Lower lobe of right lung (tissue), 2 donors: ENCODE results near the gene INHA. TPM values are rescaled to one million over a fixed set of nuclear protein-coding genes. Genes with fewer than 3 reads are reported as not detected.

Experiments
- ATAC-seq, 2 donors: fragments of 200-7000 bp; cut with Tn5 transposase; one replicate each; pipeline ENCODE4 v1.9.1; 2020 to 2022; ENCODE audit warnings: mild to moderate bottlenecking in 2 of 2, moderate library complexity in 2 of 2
- DNase-seq: peaks from one replicate; pipeline ENCODE4 v3.0.0-alpha.2; 2020
- H3K27ac ChIP-seq: fragments of 200-600 bp; one replicate; pipeline ENCODE4 v1.8.0; 2022
- H3K27me3 ChIP-seq: fragments of 200-600 bp; one replicate; pipeline ENCODE4 v1.8.0; 2022; ENCODE audit warnings: low read depth
- H3K36me3 ChIP-seq: fragments of 200-600 bp; one replicate; pipeline ENCODE4 v1.8.0; 2022; ENCODE audit warnings: mild to moderate bottlenecking
- H3K4me1 ChIP-seq: fragments of 200-600 bp; one replicate; pipeline ENCODE4 v1.8.0; 2022
- H3K4me3 ChIP-seq: fragments of 200-600 bp; one replicate; pipeline ENCODE4 v1.8.0; 2022; ENCODE audit warnings: mild to moderate bottlenecking
- H3K9me3 ChIP-seq: fragments of 200-600 bp; one replicate; pipeline ENCODE4 v1.8.0; 2022
- CTCF ChIP-seq: fragments of 200-600 bp; IDR thresholded peaks from one replicate; pipeline ENCODE4 v1.8.0; 2022; ENCODE audit warnings: antibody characterized with exemption, mild to moderate bottlenecking
- intact Hi-C: fragments of 100-400 bp; cut with DNase I; formaldehyde crosslinking; loops from one replicate; pipeline ENCODE4 v1.11.0; 2022
- total RNA-seq: library from RNA; stranded (reverse); fragmentation: NEBNext Ultra II Directional; extraction: Animal tissue kit (Norgen Biotek cat#: 25700); gene quantifications from one replicate; pipeline ENCODE4 v1.2.1, GENCODE V29; 2021
- donor health status: DM: no; HTN: yes; CAD: no; lungs with severe emphysema.

The INHA gene
- total RNA-seq, 1 donor from 2014 or later, result not detected

- Histone ChIP-seq H3K4me3 (no peak overlapping the region), H3K27ac (no peak overlapping the region), H3K9me3 (no peaks in the 10 kb centered on the region), H3K36me3 (peaks cover 41% of the 10 kb centered on the region), H3K27me3 (no peaks in the 10 kb centered on the region), H3K4me1 (no peaks in the 10 kb centered on the region)
- ATAC-seq (no peak), DNase-seq (no peak)
- TF ChIP-seq CTCF, result no peak
- intact Hi-C loops, result no loop called here
Measured at GRCh38 chr2:219616550-219616949, 44.4 kb downstream of the INHA start.

GRCh38 chr2:219618733-219619122 lies 46.6 kb downstream of the INHA start:
- no peaks in the 10 kb centered on the region for H3K4me1 ChIP-seq
- no peak overlapping the region for H3K4me3 ChIP-seq
- no peak for TF ChIP-seq CTCF
- intact Hi-C loops, result no loop called here
- no peak overlapping the region for H3K27ac ChIP-seq
- ATAC-seq, result no peak
- H3K27me3 ChIP-seq, result no peaks in the 10 kb centered on the region
- DNase-seq, result no peak
- H3K36me3 ChIP-seq, result peaks cover 30% of the 10 kb centered on the region
- H3K9me3 ChIP-seq, result no peaks in the 10 kb centered on the region

GRCh38 chr2:219619235-219619634 lies 47.1 kb downstream of the INHA start:
- no peaks in the 10 kb centered on the region for H3K4me1 ChIP-seq
- no peak overlapping the region for H3K27ac ChIP-seq
- H3K27me3 ChIP-seq, result no peaks in the 10 kb centered on the region
- H3K9me3 ChIP-seq, result no peaks in the 10 kb centered on the region
- peaks cover 25% of the 10 kb centered on the region for H3K36me3 ChIP-seq
- TF ChIP-seq CTCF, result no peak
- DNase-seq (no peak), ATAC-seq (no peak)
- no peak overlapping the region for H3K4me3 ChIP-seq
- intact Hi-C loops, result no loop called here

- TF ChIP-seq CTCF, result no peak
Measured at GRCh38 chr2:219620546-219620945, 48.4 kb downstream of the INHA start.

GRCh38 chr2:219621935-219622334 lies 49.8 kb downstream of the INHA start:
- DNase-seq (no peak), ATAC-seq (no peak)
- no peak for TF ChIP-seq CTCF
- H3K9me3 ChIP-seq, result no peaks in the 10 kb centered on the region
- H3K4me3 ChIP-seq, result no peak overlapping the region
- H3K36me3 ChIP-seq, result no peaks in the 10 kb centered on the region
- H3K27ac ChIP-seq, result no peak overlapping the region
- H3K27me3 ChIP-seq, result peaks cover 9% of the 10 kb centered on the region
- intact Hi-C loops, result no loop called here
- no peaks in the 10 kb centered on the region for H3K4me1 ChIP-seq

More at GRCh38 chr2:219620546-219620945, 48.4 kb downstream of the INHA start:
- ATAC-seq (no peak), DNase-seq (no peak)
- Histone ChIP-seq H3K9me3 (no peaks in the 10 kb centered on the region), H3K27me3 (no peaks in the 10 kb centered on the region), H3K36me3 (peaks cover 12% of the 10 kb centered on the region), H3K4me1 (no peaks in the 10 kb centered on the region), H3K4me3 (no peak overlapping the region), H3K27ac (no peak overlapping the region)
- intact Hi-C loops, result no loop called here

- Histone ChIP-seq H3K4me1 (no peaks in the 10 kb centered on the region), H3K27me3 (peaks cover 10% of the 10 kb centered on the region), H3K4me3 (no peak overlapping the region), H3K27ac (no peak overlapping the region), H3K36me3 (no peaks in the 10 kb centered on the region), H3K9me3 (no peaks in the 10 kb centered on the region)
- intact Hi-C loops, result no loop called here
- DNase-seq, result no peak
- TF ChIP-seq CTCF, result no peak
- ATAC-seq, result no peak
Measured at GRCh38 chr2:219622472-219622871, 50.4 kb downstream of the INHA start.
